ENCODE measurements around the gene POLR1G. TPM values are rescaled to one million over a fixed set of nuclear protein-coding genes. Genes with fewer than 3 reads are reported as not detected.

Gene POLR1G
- total and polyA plus RNA-seq, 2 donors (not counting 3 experiments of a cell fraction or from before 2014, with no cell fraction given) = 6.6 to 19.5 TPM

- FAIRE-seq (no peak), DNase-seq (ENCODE audit: low read depth, low spot score) (no peak)
- Histone ChIP-seq H2AFZ (ENCODE audit: low read depth, low read length) (no peak overlapping the region), H3K79me2 (ENCODE audit: control insufficient read depth, insufficient read depth, low read length) (no peaks in the 10 kb centered on the region), H3K4me3 (replicated peaks in 1 of 3; ENCODE audit: insufficient read depth in 1 of 3, low read depth in 1 of 3, low read length in 3 of 3) (no peak overlapping the region), H3K9me3 (replicated peaks; ENCODE audit: control insufficient read depth, insufficient read depth, low read length) (no peaks in the 10 kb centered on the region), H3K27me3 (ENCODE audit: control insufficient read depth in 2 of 2, insufficient read depth in 2 of 2, low read length in 2 of 2) (no peaks in the 10 kb centered on the region), H3K9me1 (replicated peaks; ENCODE audit: control insufficient read depth, extremely low read depth, insufficient read depth, low read length) (no peaks in the 10 kb centered on the region), H3K36me3 (ENCODE audit: control insufficient read depth in 2 of 2, extremely low read depth in 1 of 2, insufficient read depth in 2 of 2, low read length in 2 of 2) (no peaks in the 10 kb centered on the region), H4K20me1 (replicated peaks; ENCODE audit: control insufficient read depth, extremely low read depth, insufficient read depth, low read length) (no peaks in the 10 kb centered on the region), H3K27ac (ENCODE audit: insufficient read depth, low read depth, low read length) (no peak overlapping the region), H3K4me2 (ENCODE audit: insufficient read depth, low read length) (no peak overlapping the region), H3K9ac (replicated peaks; ENCODE audit: extremely low read depth, insufficient read depth, low read length) (no peak overlapping the region), H3K4me1 (ENCODE audit: control insufficient read depth, extremely low read depth, insufficient read depth, low read length) (no peaks in the 10 kb centered on the region)
- no TSS peak for BruUV-seq (replicated peaks)
- TF ChIP-seq POLR2AphosphoS5 (IDR thresholded peaks at IDR 0.05; ENCODE audit: insufficient read depth, low read depth, low read length) (no peak), GATA2 (IDR thresholded peaks at IDR 0.05; ENCODE audit: insufficient read depth, insufficient read length, low read depth, low read length) (no peak), JUN (IDR thresholded peaks at IDR 0.05; ENCODE audit: borderline replicate concordance, insufficient read depth, insufficient read length, low read depth) (no peak), FOS (IDR thresholded peaks at IDR 0.05; ENCODE audit: borderline replicate concordance, insufficient read depth, low read length) (no peak), MYC (IDR thresholded peaks at IDR 0.05; ENCODE audit: low read depth, low read length) (no peak), CTCF (IDR thresholded peaks at IDR 0.05; ENCODE audit: extremely low read depth in 1 of 2, insufficient read depth in 1 of 2, low read depth in 1 of 2, low read length in 2 of 2) (no peak), EZH2 (IDR thresholded peaks at IDR 0.05; ENCODE audit: borderline replicate concordance, low read depth, low read length, severe bottlenecking) (no peak), MAX (IDR thresholded peaks at IDR 0.05; ENCODE audit: insufficient read depth, insufficient read length) (no peak), POLR2A (IDR thresholded peaks at IDR 0.05; ENCODE audit: low read depth, low read length) (no peak)
- POLR2A ChIA-PET = no interaction called here
- intact Hi-C loops (cut with micrococcal nuclease) = no loop called here
- dilution Hi-C loops (cut with MboI; ENCODE audit: extremely low pct_ligation_motif_present, low sequenced_read_pairs) = no loop called here
- CTCF ChIA-PET = interaction anchor here (1.0 to 8.6 kb wide), 3 partner anchors 13 to 48 kb away, joined by 3 to 891 read pairs (median 7); no protein-coding TSS in a partner anchor
Measured at GRCh38 chr19:45437328-45437727, 30.9 kb downstream of the POLR1G start.
